ENCODE results near the gene GPC6. TPM values are rescaled to one million over a fixed set of nuclear protein-coding genes. Genes with fewer than 3 reads are reported as not detected.

The GPC6 gene
- total RNA-seq, 1 donor from 2014 or later, result 5.5 TPM

GRCh38 chr13:93674337-93674755 lies 447.7 kb downstream of the GPC6 start:
- Histone ChIP-seq H3K4me3 (ENCODE audit: low read depth, low read length) (no peak overlapping the region), H3K36me3 (ENCODE audit: control insufficient read depth, insufficient read depth, low read length) (no peaks in the 10 kb centered on the region), H3K27me3 (ENCODE audit: control insufficient read depth, insufficient read depth, low read length) (no peaks in the 10 kb centered on the region)
- TF ChIP-seq CTCF (IDR thresholded peaks at IDR 0.05; ENCODE audit: insufficient read depth, low read length, severe bottlenecking), result no peak
- FAIRE-seq (no peak), DNase-seq (ENCODE audit: low read depth) (no peak)

GRCh38 chr13:93680329-93680728 lies 453.7 kb downstream of the GPC6 start:
- FAIRE-seq (no peak), DNase-seq (ENCODE audit: low read depth) (no peak)
- Histone ChIP-seq H3K36me3 (ENCODE audit: control insufficient read depth, insufficient read depth, low read length) (no peaks in the 10 kb centered on the region), H3K27me3 (ENCODE audit: control insufficient read depth, insufficient read depth, low read length) (no peaks in the 10 kb centered on the region), H3K4me3 (ENCODE audit: low read depth, low read length) (no peak overlapping the region)
- no peak for TF ChIP-seq CTCF (IDR thresholded peaks at IDR 0.05; ENCODE audit: insufficient read depth, low read length, severe bottlenecking)

GRCh38 chr13:93685900-93686299 lies 459.3 kb downstream of the GPC6 start:
- no peak for DNase-seq (ENCODE audit: low read depth)
- Histone ChIP-seq H3K4me3 (ENCODE audit: low read depth, low read length) (no peak overlapping the region), H3K27me3 (ENCODE audit: control insufficient read depth, insufficient read depth, low read length) (no peaks in the 10 kb centered on the region), H3K36me3 (ENCODE audit: control insufficient read depth, insufficient read depth, low read length) (no peaks in the 10 kb centered on the region)
- no peak for TF ChIP-seq CTCF (IDR thresholded peaks at IDR 0.05; ENCODE audit: insufficient read depth, low read length, severe bottlenecking)
- FAIRE-seq, result no peak

- Histone ChIP-seq H3K27me3 (ENCODE audit: control insufficient read depth, insufficient read depth, low read length) (no peaks in the 10 kb centered on the region), H3K36me3 (ENCODE audit: control insufficient read depth, insufficient read depth, low read length) (no peaks in the 10 kb centered on the region), H3K4me3 (ENCODE audit: low read depth, low read length) (no peak overlapping the region)
- FAIRE-seq (no peak), DNase-seq (ENCODE audit: low read depth) (no peak)
- no peak for TF ChIP-seq CTCF (IDR thresholded peaks at IDR 0.05; ENCODE audit: insufficient read depth, low read length, severe bottlenecking)
Measured at GRCh38 chr13:93686399-93686798, 459.8 kb downstream of the GPC6 start.

- no peak overlapping the region for H3K4me3 ChIP-seq (ENCODE audit: low read depth, low read length)
- no peak for TF ChIP-seq CTCF (IDR thresholded peaks at IDR 0.05; ENCODE audit: insufficient read depth, low read length, severe bottlenecking)
- no peak for FAIRE-seq
- no peaks in the 10 kb centered on the region for H3K27me3 ChIP-seq (ENCODE audit: control insufficient read depth, insufficient read depth, low read length)
- H3K36me3 ChIP-seq (ENCODE audit: control insufficient read depth, insufficient read depth, low read length), result no peaks in the 10 kb centered on the region
- DNase-seq (ENCODE audit: low read depth), result no peak
Measured at GRCh38 chr13:93687261-93687660, 460.7 kb downstream of the GPC6 start.

- Histone ChIP-seq H3K27me3 (ENCODE audit: control insufficient read depth, insufficient read depth, low read length) (no peaks in the 10 kb centered on the region), H3K36me3 (ENCODE audit: control insufficient read depth, insufficient read depth, low read length) (no peaks in the 10 kb centered on the region), H3K4me3 (ENCODE audit: low read depth, low read length) (no peak overlapping the region)
- TF ChIP-seq CTCF (IDR thresholded peaks at IDR 0.05; ENCODE audit: insufficient read depth, low read length, severe bottlenecking), result no peak
- DNase-seq (ENCODE audit: low read depth), result no peak
- no peak for FAIRE-seq
Measured at GRCh38 chr13:93689333-93689732, 462.7 kb downstream of the GPC6 start.
